Measurements from ENCODE around the gene COMMD1.
A peak's percentile ranks its signal among the peaks of the same experiment; 100 is the strongest.

Gene COMMD1

DNA sequence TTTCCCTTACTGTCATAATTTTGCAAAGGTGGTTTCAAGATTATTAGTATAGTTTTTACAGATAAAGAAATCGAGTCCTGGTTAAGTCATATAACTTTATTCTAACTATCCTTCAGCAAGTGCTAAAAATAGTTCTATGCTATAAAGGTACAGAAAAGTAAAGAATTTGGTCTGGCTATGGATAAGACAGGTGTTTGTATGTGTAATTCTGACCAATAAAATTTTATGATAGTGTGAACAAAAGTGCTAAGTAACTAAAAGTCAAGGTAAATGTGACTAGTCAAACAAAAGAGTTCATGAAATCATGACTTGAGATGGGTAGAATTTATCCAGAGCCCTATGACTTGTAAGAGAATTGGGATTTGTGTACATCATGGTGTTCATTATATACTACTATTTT lies 140.7 kb downstream of the COMMD1 start:
- DNase-seq, result no peak
- in situ Hi-C loops (cut with MboI; ENCODE audit: low pct_unique_long_range_greater_than_20kb, low sequenced_read_pairs), result no loop called here

DNA sequence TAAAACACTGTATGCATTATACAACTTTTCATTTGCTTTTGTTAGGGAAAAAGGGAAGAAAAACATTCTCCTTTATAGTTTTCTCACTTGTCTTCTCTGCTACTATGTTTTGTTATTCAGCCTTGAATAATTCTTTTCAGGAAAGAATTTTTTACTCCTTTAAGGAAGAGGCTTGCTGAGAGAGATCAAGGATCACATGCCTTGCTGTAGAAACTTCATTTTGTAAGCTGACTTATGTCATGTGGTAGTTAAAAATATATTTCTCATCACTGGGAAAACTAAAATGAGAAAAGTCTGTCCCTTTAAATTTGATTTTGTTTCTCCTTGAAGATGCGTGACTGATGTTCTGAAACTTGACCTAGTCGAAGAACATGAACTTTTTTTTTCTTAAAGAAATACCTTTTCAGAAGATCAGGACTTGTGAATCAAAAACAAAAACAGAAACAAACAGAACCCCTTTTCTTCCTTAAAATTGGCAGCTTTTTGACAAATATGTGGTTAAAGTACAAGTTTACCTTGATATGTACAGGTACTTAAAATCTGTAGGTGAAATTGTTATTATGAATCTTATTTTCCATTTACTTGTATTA lies 145.1 kb downstream of the COMMD1 start:
- in situ Hi-C loops (cut with MboI; ENCODE audit: low pct_unique_long_range_greater_than_20kb, low sequenced_read_pairs), result no loop called here
- no peak for DNase-seq

DNA sequence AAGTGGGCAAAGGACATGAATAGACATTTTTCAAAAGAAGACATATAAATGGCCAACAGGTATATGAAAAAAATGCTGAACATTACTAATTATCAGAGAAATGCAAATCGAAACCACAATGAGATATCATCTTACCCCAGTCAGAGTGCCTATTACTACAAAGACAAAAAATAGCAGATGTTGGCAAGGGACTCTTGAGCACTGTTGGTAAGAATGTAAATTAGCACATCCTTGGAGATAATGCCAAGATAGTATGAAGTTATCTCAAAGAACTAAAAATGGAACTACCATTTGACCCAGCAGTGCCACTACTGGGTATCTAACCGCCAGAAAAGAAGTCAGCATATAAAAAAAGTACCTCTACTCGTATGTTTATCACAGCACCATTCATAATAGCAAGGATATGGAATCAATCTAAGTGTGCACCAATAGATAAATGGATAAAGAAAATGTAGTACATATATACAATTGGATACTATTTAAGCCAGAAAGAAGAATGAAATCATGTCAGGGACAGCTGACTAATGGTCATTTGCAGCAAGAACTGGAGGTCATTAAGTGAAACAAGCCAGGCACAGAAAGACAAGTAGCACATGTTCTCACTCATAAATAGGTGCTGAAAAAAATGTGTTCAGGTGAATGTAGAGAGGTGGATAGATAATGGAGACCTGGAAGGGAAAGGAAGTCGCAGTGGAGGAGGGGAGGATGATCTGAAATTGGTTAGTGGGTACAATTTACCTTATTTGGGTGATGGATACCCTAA lies 148.7 kb downstream of the COMMD1 start:
- DNase-seq, result no peak
- in situ Hi-C loops (cut with MboI; ENCODE audit: low pct_unique_long_range_greater_than_20kb, low sequenced_read_pairs), result no loop called here

DNA sequence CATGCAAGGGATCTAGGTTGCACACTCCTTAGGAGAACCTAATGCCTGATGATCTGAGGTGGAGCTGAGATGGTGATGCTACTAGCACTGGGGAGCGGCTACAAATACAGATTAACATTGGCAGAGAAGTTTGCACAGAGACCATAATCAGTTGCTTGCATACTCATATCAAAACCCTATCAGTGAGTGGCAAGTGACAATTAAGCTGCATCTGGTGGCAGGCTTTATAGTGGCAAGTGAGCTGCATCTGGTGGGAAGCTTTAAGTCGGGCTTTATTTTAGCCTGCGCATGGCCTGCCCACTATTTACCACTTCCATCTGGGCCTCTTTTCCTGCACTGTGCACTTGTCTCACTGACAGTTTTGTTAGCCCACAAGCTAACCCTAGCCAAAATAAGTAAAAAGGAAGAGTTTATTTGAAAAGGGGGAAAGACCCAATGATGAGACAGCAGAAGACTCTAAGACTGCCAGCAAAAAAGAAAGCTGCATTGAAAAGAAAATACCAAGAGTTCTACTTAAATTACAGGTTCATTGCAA lies 149.5 kb downstream of the COMMD1 start:
- in situ Hi-C loops (cut with MboI; ENCODE audit: low pct_unique_long_range_greater_than_20kb, low sequenced_read_pairs), result no loop called here
- DNase-seq, result peak; percentile 45

DNA sequence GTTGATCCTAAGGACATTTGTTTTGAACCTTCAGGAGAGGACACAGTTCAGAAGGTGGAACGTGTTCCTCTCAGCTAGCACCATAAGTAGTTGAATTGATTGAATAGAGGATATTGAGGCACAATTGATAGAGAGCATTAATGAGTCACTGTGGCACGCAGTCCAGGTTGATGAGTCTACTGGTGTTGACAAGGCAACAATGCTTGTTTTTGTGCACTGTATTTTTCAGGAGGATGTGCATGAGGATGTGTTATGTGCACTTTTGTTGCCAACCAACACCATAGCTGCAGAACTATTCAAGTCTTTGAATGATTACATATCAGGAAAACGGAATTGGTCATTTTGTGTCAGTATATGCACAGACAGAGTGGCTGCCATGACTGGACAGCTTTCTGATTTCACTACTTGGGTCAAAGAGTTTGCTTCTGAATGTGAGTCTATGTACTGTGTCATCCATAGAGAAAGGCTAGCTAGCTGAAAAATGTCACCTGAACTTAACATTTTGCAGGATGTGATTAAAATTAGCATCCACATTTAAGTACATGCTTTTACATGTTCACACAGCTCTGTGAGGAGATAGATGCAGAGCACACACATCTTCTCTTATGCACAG lies 150.4 kb downstream of the COMMD1 start:
- no peak for DNase-seq
- in situ Hi-C loops (cut with MboI; ENCODE audit: low pct_unique_long_range_greater_than_20kb, low sequenced_read_pairs), result no loop called here

DNA sequence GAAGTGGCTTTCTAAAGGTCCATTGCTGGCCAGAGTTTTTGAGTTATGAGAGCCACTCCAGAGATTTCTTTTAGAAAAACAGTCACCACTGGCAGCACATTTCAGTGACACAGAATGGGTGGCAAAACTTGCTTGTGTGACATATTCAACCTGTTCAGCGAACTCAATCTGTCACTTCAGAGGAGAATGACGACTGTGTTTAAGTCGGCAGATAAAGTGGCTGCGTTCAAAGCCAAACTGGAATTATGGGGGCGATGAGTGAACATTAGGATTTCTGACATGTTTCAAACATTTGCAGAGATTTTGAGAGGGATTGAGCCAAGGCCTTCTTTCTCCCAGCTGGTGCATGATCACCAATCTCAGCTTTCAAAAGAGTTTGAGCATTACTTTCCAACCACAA lies 150.9 kb downstream of the COMMD1 start:
- in situ Hi-C loops (cut with MboI; ENCODE audit: low pct_unique_long_range_greater_than_20kb, low sequenced_read_pairs), result no loop called here
- no peak for DNase-seq

DNA sequence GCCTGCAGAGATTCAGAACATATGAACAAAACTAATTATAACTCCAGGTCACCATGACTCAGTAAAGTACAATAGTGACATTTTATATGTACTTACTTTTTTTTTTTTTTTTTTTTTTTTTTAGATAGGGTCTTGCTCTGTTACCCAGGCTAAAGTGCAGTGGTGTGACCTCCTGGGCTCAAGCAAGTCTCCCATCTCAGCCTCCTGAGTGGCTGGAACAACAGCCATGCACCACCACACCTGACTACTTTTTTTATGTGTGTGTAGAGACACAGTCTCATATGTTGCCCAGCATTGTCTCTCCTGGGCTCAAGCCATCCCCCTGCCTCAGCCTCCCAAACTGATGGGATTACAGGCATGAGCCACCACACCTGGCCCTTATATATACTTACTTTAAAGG lies 159.8 kb downstream of the COMMD1 start:
- in situ Hi-C loops (cut with MboI; ENCODE audit: low pct_unique_long_range_greater_than_20kb, low sequenced_read_pairs), result no loop called here
- no peak for DNase-seq

DNA sequence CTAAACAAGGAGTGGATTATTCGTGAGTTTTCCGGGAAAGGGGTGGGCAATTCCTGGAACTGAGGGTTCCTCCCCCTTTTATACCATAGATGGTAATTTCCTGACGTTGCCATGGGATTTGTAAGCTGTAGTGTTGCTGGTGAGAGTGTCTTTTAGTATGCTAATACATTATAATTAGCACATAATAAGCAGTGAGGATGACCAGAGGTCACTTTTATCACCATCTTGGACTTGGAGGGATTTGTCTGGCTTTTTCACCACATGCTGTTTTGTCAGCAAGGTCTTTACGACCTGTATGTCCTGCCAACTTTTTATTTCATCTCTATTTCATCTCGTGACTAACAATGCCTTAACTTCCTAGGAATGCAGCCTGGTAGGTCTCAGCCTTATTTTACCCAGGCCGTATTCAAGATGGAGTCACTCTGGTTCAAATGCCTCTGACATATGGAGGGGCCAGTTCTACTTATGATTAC lies 165.7 kb downstream of the COMMD1 start:
- in situ Hi-C loops (cut with MboI; ENCODE audit: low pct_unique_long_range_greater_than_20kb, low sequenced_read_pairs), result no loop called here
- no peak for DNase-seq

DNA sequence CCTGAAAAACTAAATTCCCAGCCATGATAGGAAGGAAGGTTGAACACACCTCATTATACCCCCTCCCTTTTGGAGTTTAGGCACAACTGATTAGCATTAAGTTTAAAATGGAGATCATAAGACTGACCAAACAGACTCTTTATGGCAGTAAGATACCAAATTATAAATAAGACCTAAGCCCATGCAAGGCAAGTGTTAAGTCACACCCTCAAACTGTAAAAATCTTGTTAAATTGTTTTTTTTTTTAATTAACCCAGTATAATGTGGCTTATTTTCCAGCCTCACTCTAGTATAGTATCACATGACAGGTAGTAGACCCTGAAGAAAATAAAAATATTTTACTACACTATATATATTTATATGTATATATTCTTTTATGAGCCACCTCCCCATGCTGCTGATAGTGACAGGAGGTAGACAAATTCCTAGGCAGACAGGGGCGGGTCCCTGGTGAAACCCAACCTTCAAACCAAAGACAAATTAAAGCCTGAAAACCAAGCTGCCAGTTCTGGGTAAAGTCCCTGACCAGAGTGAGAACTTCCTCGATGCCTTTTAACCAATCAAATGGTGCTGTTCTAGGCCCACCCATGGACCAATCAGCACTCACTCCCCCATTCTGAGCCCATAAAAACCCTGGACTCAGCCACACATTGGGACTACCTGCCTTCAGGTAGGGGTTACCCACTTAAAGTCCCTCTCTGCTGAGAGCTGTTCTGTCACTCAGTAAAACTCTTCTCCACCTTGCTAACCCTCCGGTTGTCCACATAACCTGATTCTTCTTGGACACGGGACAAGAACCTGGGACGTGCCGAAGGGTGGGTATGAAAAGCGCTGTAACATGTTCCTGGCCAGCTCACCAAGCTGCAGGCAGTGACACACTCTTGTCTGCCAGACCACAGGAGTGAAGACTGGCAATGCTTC lies 166.5 kb downstream of the COMMD1 start:
- in situ Hi-C loops (cut with MboI; ENCODE audit: low pct_unique_long_range_greater_than_20kb, low sequenced_read_pairs), result no loop called here
- DNase-seq, result no peak

DNA sequence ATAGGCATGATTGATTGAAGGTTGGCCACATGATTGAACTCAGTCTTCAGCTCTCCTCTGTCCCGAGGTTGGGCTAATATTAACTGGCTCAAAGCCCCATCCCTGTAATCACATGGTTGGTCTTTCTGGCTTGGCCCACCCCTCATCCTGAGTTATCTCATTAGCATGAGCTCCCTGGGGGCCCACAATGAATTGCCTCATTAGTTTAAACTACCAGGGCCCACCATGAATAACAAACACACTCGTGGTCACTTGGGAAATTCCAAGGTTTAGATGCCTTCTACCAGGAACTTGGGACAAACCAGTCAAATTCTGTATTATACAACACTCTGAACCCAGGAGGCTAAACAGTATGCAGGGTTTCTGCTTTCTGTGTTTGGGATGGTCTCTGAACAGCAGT lies 168.8 kb downstream of the COMMD1 start:
- in situ Hi-C loops (cut with MboI; ENCODE audit: low pct_unique_long_range_greater_than_20kb, low sequenced_read_pairs), result no loop called here
- DNase-seq, result no peak

DNA sequence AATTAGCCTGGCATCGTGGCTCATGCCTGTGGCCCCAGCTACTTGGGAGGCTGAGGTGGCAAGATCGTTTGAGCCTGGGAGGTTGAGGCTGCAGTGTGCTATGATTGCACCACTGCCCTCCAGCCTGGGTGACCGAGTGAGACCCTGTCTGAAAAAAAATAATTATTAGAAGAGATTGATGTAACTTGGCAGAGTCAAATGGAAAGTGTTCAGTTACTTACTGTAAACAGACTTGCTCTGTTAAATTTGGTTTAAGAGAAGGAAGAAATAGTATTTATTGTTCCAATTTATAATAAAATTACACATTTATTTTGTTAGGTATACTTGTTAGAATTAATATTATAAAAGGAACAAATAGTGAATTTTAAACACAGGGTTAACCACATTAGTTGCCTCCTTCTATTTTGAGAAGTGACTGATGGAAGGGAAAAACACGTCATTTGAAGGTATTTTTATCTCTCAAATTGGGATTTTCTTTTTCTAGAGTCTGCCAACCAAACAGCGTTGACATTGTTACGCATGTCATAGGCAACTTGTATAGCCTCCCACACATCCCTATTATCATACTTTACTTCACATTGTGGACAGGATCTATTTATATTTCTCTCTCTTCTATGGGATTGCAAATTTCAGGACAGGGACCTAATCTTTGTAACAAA lies 171.6 kb downstream of the COMMD1 start:
- no peak for DNase-seq
- in situ Hi-C loops (cut with MboI; ENCODE audit: low pct_unique_long_range_greater_than_20kb, low sequenced_read_pairs), result no loop called here

DNA sequence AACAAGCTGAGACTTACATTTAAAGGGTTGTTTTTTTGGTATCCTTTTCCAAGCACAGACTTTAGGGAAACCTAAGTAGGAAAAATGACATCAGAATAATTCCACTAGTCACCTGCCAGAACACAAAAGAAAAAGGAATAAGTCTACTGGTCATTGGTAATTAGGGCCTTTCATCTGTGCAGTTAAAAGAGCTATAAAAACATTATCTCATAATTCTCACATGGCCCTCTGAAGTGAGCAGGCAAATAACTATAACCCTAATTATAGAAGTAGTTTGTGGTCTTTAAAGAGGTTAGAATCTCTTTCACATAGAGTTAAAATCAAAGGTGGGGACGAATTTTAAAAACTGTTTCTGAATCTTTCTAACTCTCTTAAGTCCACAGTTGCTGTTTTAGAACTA lies 179.3 kb downstream of the COMMD1 start:
- in situ Hi-C loops (cut with MboI; ENCODE audit: low pct_unique_long_range_greater_than_20kb, low sequenced_read_pairs), result no loop called here
- no peak for DNase-seq

DNA sequence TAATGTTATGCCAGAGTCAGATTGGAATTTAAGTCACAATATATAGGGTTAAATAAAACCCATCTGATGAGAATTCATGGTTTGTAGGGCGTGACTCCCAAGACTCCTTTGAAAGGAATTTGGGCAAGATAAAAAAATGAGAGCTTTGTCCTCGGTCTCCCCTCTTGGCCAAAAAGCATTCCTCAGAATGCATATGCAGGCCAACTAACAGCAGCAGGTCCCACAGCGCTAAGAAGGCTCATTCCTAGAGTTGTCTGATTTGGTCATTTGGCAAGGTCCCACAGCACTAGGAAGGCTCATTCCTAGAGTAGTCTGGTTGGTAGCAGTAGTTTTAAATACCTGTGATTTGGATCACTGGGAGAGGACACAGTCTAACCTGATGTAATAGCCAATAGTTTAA lies 184.2 kb downstream of the COMMD1 start:
- in situ Hi-C loops (cut with MboI; ENCODE audit: low pct_unique_long_range_greater_than_20kb, low sequenced_read_pairs), result no loop called here
- DNase-seq, result no peak

DNA sequence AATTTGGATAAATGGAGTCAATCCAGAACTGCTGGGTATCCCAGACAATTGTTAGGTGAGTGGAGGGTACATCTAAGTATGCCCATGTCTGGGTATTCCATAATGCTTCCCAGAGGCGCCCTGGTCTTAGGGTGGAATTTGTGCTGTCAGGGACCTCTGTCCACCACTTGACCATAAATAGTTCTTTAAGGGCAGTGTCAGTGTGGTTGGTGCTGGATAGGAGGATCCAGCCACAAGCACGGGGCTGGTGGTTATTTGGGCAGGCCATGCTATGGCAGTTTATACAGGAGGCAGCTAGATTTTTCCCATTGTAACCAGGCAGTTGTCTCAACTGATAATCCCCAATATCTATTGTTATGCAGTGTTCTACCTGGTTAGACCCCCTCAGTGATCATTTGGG lies 186.0 kb downstream of the COMMD1 start:
- in situ Hi-C loops (cut with MboI; ENCODE audit: low pct_unique_long_range_greater_than_20kb, low sequenced_read_pairs), result no loop called here
- DNase-seq, result no peak

DNA sequence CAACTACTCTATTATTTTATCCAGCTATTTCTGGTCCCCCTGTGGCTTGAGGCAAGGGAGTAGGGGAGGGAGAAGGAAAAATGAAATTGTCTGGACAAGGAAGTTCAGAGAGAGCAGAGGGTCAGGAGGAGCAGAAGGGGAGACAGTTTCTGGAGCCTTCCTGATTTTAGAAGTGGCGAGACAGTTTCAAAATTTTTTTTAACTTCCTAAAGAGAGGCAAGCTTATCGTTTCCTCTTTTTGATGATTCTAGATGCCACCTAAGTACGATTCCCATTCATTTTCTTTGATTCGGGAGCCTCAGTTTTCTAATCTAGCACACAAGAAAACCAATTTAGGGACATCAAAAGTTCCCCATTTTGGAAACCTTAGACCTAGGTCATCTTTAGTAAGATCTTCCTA lies 193.6 kb downstream of the COMMD1 start:
- in situ Hi-C loops (cut with MboI; ENCODE audit: low pct_unique_long_range_greater_than_20kb, low sequenced_read_pairs), result no loop called here
- peak; percentile 60 for DNase-seq

DNA sequence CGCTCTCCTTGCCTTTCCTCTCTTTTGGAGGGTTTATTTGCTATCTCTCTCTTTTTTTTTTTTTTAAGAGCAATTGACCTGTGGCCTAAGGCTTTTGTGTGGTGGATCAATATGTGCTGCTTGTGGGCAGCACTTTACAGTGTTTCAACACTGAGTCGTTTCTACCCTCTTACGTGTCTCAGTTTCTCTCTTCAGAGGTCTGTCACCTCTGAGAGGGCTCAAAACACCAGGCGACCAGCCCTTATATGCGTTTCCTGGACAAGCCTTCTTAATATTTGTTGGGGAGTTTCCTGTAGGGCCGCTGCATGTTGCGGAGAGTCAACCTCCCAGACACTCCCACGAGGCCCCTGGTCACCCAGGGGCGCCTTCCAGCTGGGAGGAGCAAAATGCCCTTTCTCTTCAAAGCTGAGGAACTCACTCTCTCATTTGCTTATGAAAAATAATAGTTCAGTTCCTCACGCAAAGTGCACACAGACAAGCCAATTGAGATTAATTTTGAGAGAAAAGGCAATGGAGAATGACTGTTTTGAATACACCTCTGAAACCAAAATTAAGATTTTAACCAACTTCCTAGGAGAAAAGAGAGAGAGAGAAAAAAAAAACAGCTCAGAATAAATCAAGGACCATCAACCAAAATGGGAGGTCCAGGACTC lies 194.2 kb downstream of the COMMD1 start:
- in situ Hi-C loops (cut with MboI; ENCODE audit: low pct_unique_long_range_greater_than_20kb, low sequenced_read_pairs), result no loop called here

DNA sequence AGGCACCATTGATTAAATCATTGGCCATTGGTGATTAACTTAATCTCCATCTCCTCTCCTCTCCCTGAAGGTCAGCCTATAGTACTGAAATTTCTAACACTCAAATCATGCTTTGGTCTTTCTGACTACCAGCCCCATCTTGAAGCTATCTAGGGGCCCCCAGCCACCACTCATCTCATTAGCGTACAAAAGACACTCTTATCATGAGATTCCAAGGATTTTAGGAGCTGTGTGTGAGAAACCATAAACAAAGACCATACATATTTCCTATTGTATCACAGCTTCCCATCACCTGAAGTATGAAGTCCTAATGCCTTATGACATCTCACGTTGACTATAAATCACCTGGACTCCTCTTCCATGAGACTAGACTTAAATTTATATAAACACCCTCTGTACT lies 196.4 kb downstream of the COMMD1 start:
- no peak for DNase-seq
- in situ Hi-C loops (cut with MboI; ENCODE audit: low pct_unique_long_range_greater_than_20kb, low sequenced_read_pairs), result no loop called here

More for the DNA sequence above, 194.2 kb downstream of the COMMD1 start:
- peak; percentile 68 for DNase-seq

DNA sequence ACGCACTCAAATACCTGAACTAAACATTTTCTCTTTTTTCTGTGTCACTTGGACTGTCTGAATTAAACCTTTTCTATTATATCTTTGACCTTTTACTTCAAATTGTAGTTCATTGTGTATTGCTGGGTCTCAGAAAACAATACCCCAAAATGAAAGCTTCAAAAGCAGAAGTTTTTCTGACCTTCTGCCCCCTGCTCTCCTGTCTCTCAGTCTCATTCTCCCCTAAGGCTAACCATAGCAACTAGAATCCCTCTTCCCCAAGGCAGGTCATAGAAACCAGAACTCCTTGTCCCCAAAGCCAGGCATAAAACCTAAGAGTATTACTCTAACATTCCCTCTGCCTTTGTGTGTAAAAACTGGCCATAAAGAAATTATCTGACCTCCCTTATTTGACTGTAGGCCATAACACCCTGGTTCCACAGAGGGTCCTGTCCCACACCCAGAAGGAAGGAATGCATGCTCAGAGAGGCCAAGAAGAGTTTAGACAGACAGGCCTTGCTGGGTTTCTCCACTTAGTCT lies 197.0 kb downstream of the COMMD1 start:
- in situ Hi-C loops (cut with MboI; ENCODE audit: low pct_unique_long_range_greater_than_20kb, low sequenced_read_pairs), result no loop called here
- no peak for DNase-seq

All from KBM-7 (cell line).